Loucy (cell line): Measurements from ENCODE around the gene CCBE1.

ENCODE experiments used
- EZH2phosphoT487 ChIP-seq: fragments of 200-600 bp; IDR thresholded peaks from 2 replicates; pipeline ENCODE4 v1.6.1; 2018; ENCODE audit warnings: antibody characterized with exemption, mild to moderate bottlenecking, moderate library complexity, borderline replicate concordance
- TF ChIP-seq, protein P1 (sequence below): fragments of 200-600 bp; sonication (generic); conservative IDR thresholded peaks from 2 replicates; pipeline ENCODE4 v1.5.1; 2014; ENCODE audit warnings: mild to moderate bottlenecking, antibody characterized with exemption, low read length

DNA sequence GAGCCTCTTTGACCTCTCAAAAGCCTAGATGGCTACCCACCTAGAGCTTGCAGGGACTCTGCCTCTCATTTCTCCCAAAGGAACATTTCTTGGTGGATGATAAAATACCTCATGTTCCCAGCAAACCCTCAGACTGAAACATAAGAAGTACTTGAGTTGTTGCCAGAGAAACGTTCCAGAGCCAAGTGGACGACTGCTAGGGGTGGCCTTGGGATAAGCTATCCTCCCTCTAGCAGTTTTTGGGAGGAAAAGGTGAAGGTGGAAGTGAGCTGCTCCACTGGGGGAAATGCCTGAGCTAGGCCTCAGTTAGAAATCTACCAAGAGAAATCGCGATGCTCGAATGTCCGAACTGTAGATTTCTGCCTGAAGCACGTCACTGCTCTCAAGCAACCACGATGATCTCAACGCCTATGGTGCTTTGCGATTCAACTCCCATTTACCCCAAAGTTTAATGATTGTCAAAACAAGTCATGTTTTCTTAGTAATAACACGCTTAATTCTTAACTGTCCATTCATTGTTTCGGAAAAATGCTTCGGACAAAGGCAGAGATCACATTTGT lies 91.5 kb downstream of the CCBE1 start:
- TF ChIP-seq, protein P1, sequence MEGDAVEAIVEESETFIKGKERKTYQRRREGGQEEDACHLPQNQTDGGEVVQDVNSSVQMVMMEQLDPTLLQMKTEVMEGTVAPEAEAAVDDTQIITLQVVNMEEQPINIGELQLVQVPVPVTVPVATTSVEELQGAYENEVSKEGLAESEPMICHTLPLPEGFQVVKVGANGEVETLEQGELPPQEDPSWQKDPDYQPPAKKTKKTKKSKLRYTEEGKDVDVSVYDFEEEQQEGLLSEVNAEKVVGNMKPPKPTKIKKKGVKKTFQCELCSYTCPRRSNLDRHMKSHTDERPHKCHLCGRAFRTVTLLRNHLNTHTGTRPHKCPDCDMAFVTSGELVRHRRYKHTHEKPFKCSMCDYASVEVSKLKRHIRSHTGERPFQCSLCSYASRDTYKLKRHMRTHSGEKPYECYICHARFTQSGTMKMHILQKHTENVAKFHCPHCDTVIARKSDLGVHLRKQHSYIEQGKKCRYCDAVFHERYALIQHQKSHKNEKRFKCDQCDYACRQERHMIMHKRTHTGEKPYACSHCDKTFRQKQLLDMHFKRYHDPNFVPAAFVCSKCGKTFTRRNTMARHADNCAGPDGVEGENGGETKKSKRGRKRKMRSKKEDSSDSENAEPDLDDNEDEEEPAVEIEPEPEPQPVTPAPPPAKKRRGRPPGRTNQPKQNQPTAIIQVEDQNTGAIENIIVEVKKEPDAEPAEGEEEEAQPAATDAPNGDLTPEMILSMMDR, result no peak
- TF ChIP-seq EZH2phosphoT487, result no peak
